Suprapubic skin (tissue), 4 donors: Measurements from ENCODE around the gene RAB1A.

Experiments
- EP300 ChIP-seq: sonication (generic); formaldehyde crosslinking; IDR thresholded peaks from one replicate; pipeline ENCODE4 v1.6.1; 2017; ENCODE audit warnings: antibody characterized with exemption
- POLR2A ChIP-seq, 2 donors: fragments of 450-650 bp; IDR thresholded peaks; one replicate each; pipeline ENCODE4 v1.6.1; 2017; ENCODE audit warnings: antibody characterized with exemption in 2 of 2, mild to moderate bottlenecking in 2 of 2, moderate library complexity in 2 of 2
- POLR2AphosphoS5 ChIP-seq, 3 donors: sonication (generic); formaldehyde crosslinking; IDR thresholded peaks; one replicate each; pipeline ENCODE4 v1.6.1; 2017; ENCODE audit warnings: antibody characterized with exemption in 3 of 3
- TF ChIP-seq, protein P1 (sequence below), 2 donors: fragments of 200-600 bp in 1 of 2; fragments of 450-650 bp in 1 of 2; sonication (generic) in 1 of 2; IDR thresholded peaks; one replicate each; pipeline ENCODE4 v1.5.1; 2016 to 2019; ENCODE audit warnings: antibody characterized with exemption in 2 of 2, mild to moderate bottlenecking in 1 of 2, moderate library complexity in 1 of 2

- TF ChIP-seq, protein P1, sequence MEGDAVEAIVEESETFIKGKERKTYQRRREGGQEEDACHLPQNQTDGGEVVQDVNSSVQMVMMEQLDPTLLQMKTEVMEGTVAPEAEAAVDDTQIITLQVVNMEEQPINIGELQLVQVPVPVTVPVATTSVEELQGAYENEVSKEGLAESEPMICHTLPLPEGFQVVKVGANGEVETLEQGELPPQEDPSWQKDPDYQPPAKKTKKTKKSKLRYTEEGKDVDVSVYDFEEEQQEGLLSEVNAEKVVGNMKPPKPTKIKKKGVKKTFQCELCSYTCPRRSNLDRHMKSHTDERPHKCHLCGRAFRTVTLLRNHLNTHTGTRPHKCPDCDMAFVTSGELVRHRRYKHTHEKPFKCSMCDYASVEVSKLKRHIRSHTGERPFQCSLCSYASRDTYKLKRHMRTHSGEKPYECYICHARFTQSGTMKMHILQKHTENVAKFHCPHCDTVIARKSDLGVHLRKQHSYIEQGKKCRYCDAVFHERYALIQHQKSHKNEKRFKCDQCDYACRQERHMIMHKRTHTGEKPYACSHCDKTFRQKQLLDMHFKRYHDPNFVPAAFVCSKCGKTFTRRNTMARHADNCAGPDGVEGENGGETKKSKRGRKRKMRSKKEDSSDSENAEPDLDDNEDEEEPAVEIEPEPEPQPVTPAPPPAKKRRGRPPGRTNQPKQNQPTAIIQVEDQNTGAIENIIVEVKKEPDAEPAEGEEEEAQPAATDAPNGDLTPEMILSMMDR (IDR thresholded peaks at IDR 0.05): no peak
- no peak for TF ChIP-seq POLR2A (IDR thresholded peaks at IDR 0.05)
- no peak for TF ChIP-seq POLR2AphosphoS5 (IDR thresholded peaks at IDR 0.05)
- TF ChIP-seq EP300: no peak
Observed at GRCh38 chr2:65049010-65049639, 80.8 kb downstream of the RAB1A start.
